GM18502 (cell line): Measurements from ENCODE around the gene CIAPIN1.
"Not testable (repeated sequence)": the region's sequence is repeated elsewhere in the genome, so short reads cannot be mapped to it uniquely, and the experiment has no call there.

ENCODE experiments used
- ATAC-seq: cut with Tn5 transposase; IDR thresholded peaks from one replicate; pipeline ENCODE4 v1.9.1; 2021; ENCODE audit warnings: mild to moderate bottlenecking; ENCODE audit not compliant: unreplicated experiment, poor library complexity

CIAPIN1 gene

DNA sequence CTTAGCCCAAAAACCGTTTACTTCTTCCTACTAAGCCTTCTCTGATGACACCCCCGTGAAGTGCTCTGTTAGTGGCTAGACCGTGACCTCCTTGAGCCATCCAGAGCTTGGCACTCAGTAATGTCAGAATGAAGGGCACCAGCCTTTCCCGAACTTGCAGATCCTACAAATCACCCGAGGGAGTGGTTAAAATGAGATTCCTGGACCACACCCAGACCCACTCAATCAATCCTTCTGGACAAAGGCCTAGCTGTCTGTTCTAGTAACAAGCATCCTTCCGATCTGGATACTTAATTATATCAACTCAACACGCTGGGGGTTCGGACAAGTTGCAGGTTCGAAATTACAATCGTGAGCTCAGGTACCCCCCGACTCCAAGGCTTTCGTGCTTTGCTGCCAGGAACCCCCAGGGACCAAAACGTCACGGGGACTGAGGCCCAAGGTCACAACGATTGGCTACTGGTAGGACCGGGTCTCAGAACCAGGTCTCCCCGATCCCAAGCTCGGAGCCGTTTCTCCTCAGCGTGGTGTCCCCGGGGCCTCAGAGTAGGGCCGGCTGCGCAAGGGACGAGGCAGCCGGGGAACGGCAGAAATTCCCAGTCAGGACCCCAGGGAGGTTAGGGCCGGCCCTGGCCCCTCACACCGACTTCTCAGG lies 527 bp downstream of the CIAPIN1 start:
- ATAC-seq, result peak; percentile 39

DNA sequence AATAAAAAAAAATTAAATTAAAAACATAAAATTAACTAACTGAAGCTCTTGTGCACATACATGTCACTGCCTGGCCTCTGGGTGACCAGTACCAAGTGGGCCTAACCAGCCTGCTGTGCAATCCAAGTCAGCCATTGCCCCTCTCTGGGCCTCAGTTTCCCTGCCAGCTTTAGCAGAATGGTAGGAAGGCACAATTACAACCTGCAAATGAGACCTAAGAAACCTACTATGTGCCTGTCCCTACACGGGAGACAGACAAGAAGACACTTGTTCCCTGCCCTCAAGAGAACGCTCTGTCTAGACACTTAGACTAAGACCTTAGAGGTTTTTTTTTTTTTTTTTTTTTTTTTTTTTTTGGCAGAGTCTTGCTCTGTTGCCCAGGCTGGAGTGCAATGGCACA lies 1.7 kb downstream of the CIAPIN1 start:
- ATAC-seq, result no peak

GRCh38 chr16:57444711-57445110 lies 2.5 kb downstream of the CIAPIN1 start:
- ATAC-seq, result no peak

DNA sequence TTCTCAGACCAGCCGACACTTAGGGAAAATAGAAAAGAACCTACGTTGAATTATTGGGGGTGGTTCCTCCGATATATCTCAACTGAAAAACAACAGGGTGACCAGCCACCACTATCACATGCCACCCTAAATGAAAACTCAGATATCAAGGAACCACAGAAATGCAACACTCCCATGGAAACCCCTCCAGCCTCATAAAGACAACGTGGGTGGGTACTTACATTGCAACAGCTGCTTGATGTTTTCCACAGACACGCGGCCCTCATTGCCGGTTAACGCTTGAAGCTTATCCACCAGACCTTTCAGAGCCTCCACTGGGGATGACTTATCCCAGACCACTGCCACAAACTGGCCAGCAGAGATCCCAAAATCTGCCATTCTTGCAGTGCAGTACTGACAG lies 6.6 kb downstream of the CIAPIN1 start:
- ATAC-seq, result not testable (repeated sequence)

- not testable (repeated sequence) for ATAC-seq
Observed at GRCh38 chr16:57439947-57440346, 7.2 kb downstream of the CIAPIN1 start.

GRCh38 chr16:57435838-57436237 lies 11.3 kb downstream of the CIAPIN1 start:
- ATAC-seq, result no peak

GRCh38 chr16:57434003-57434402 lies 13.2 kb downstream of the CIAPIN1 start:
- no peak for ATAC-seq

DNA sequence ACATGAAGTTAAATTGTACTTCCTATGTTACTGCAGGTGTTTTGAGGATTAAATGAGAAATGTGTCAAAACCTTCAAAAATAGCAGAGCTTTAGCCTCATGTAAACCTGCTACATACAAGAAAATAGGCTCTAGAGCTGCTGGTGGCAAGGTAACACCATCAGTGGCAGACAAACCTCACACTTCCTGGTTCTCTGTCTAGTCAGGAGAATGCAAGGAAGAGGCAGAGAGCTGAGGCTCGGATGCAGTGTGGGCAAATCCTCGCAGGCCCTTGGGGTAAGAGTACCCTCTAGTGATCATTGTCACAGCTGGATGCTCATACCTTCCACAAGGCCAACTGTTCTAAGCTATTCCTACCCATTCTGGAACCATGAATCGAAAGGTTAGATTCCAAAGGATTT lies 14.2 kb downstream of the CIAPIN1 start:
- no peak for ATAC-seq

DNA sequence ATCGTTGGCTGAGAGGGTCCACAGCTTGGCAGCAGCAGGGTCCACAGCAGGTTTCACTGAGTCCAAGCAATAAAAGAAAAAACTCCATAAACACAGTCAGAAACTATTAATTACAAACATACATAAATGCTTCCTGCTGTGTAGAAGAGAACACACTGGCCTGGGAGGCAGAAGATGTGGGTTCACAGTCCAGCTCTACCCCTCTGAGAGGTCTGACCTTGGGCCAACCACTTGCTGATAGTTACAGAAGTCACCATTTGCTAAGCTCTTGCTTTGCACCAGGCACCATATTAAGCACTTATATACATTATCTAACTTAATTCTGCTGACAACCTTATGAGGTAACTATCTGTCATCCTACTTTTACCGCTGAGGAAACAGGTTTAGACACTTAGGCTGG lies 14.7 kb downstream of the CIAPIN1 start:
- ATAC-seq, result no peak

DNA sequence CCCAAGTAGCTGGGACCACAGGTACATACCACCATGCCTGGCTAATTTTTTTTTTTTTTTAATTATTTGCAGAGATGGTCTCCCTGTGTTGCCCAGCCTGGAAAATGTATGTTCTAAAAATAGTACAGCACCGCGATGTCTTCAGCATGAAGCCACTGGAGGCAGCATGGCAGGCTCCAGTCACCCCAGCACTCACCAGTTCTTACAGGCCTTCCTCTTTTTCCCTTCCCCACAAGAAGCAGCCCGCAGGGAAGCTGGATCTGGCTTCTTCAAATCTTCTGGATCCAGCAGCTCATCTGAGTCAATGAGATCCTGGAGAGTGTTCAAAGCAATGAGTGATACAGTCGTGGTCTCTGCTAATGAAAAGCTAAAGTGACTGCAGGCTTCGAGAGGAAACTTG lies 16.2 kb downstream of the CIAPIN1 start:
- no peak for ATAC-seq

GRCh38 chr16:57427824-57428223 lies 19.4 kb downstream of the CIAPIN1 start:
- ATAC-seq, result no peak

GRCh38 chr16:57427307-57427706 lies 19.9 kb downstream of the CIAPIN1 start:
- no peak for ATAC-seq

GRCh38 chr16:57426356-57426755 lies 20.8 kb downstream of the CIAPIN1 start:
- no peak for ATAC-seq

- ATAC-seq, result no peak
Observed at GRCh38 chr16:57424583-57424982, 22.6 kb downstream of the CIAPIN1 start.

DNA sequence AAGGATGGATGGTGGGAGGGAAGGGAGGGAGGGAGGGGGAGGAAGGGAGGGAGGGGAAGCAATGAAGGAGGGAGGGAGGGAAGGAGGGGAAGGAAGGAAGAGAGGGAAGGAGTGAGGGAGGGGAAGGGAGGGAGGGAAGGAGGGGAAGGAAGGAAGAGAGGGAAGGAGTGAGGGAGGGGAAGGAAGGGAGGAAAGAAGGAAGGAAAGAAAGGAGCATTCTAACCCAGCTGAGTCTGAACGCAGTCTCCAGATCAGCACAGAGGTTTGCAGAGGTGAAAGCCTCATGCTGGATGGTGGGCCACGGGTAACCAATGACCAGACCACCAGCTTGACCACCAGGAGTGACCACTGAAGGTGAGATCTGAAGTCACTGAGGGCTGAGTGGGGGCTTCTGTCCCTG lies 24.0 kb downstream of the CIAPIN1 start:
- no peak for ATAC-seq

GRCh38 chr16:57422026-57422944 lies 24.9 kb downstream of the CIAPIN1 start:
- ATAC-seq, result no peak

DNA sequence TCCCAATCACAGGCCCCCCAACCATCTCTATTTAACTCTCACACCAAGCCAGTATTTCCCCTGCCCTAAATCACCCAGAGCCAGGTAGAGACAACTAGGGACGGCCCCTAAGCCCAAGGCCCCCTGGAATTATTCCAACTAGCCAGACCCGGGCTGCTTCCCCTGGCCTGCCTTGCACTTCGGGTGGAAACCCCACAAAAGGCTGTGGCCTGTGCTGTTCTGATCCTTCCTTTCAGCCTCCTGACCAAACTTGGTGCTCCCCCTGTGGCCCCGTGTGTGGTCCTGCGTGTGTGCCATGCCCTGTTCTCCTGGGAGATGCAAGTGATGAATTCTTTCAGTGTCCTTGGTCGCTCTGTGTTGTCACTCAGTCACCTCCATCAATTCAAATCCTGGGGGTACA lies 27.7 kb downstream of the CIAPIN1 start:
- no peak for ATAC-seq

GRCh38 chr16:57416084-57416483 lies 31.1 kb downstream of the CIAPIN1 start:
- no peak for ATAC-seq

- no peak for ATAC-seq
Observed at GRCh38 chr16:57413733-57414132, 33.5 kb downstream of the CIAPIN1 start.

- ATAC-seq, result peak; percentile 69
Observed at GRCh38 chr16:57413301-57413730, 33.9 kb downstream of the CIAPIN1 start.

- ATAC-seq, result no peak
Observed at GRCh38 chr16:57412584-57412983, 34.6 kb downstream of the CIAPIN1 start.
